OCI-LY1 (cell line): Measurements from ENCODE around the gene LMTK2.

Experiments
- H2AFZ ChIP-seq: fragments of 200-600 bp; sonication (generic), shearing (Covaris generic); 2 replicates; pipeline ENCODE4 v1.6.0; 2014; ENCODE audit warnings: antibody characterized with exemption, mild to moderate bottlenecking, low read length
- H3F3A ChIP-seq: fragments of 200-600 bp; sonication (generic), shearing (Covaris generic); 2 replicates; pipeline ENCODE4 v1.6.0; 2014; ENCODE audit warnings: mild to moderate bottlenecking, antibody characterized with exemption, low read length, moderate library complexity; ENCODE audit not compliant: insufficient read depth
- H3K27ac ChIP-seq: fragments of 200-600 bp; sonication (generic); 2 replicates; pipeline ENCODE4 v1.5.1; 2014; ENCODE audit warnings: low read length, mixed run types, mild to moderate bottlenecking, low read depth; ENCODE audit not compliant: poor library complexity, severe bottlenecking
- H3K27me3 ChIP-seq: fragments of 200-600 bp; sonication (generic); 2 replicates; pipeline ENCODE4 v1.6.0; 2014; ENCODE audit warnings: antibody characterized with exemption, mild to moderate bottlenecking, low read length, moderate library complexity; ENCODE audit not compliant: insufficient read depth
- H3K36me3 ChIP-seq: fragments of 200-600 bp; sonication (generic); 2 replicates; pipeline ENCODE4 v1.6.1; 2014; ENCODE audit warnings: mild to moderate bottlenecking, antibody characterized with exemption, low read length, moderate library complexity, mixed read lengths; ENCODE audit not compliant: insufficient read depth
- H3K4me1 ChIP-seq: fragments of 200-600 bp; sonication (generic); 2 replicates; pipeline ENCODE4 v1.5.1; 2014; ENCODE audit warnings: mild to moderate bottlenecking, low read length, moderate library complexity; ENCODE audit not compliant: insufficient read depth, severe bottlenecking
- H3K4me2 ChIP-seq: fragments of 200-600 bp; sonication (generic), shearing (Covaris generic); 2 replicates; pipeline ENCODE4 v1.6.1; 2014; ENCODE audit warnings: low read length
- H3K4me3 ChIP-seq: fragments of 200-600 bp; sonication (generic); 2 replicates; pipeline ENCODE4 v1.5.1; 2014; ENCODE audit warnings: low read length, low read depth, mild to moderate bottlenecking, mixed read lengths; ENCODE audit not compliant: poor library complexity, severe bottlenecking
- H3K79me2 ChIP-seq: fragments of 200-600 bp; shearing (Covaris generic); 2 replicates; pipeline ENCODE4 v1.6.1; 2016; ENCODE audit warnings: mixed run types, low read length, mixed read lengths; ENCODE audit not compliant: insufficient read depth
- H3K9ac ChIP-seq: fragments of 200-600 bp; sonication (generic), shearing (Covaris generic); 2 replicates; pipeline ENCODE4 v1.6.1; 2014; ENCODE audit warnings: mild to moderate bottlenecking, low read length, mixed read lengths
- H3K9me2 ChIP-seq: fragments of 200-600 bp; sonication (generic), shearing (Covaris generic); 2 replicates; pipeline ENCODE4 v1.6.1; 2014; ENCODE audit warnings: low read depth, mild to moderate bottlenecking, low read length, mixed read lengths
- H3K9me3 ChIP-seq: fragments of 200-600 bp; shearing (Covaris generic); 2 replicates; pipeline ENCODE4 v1.6.1; 2014; ENCODE audit warnings: low read length, mixed read lengths
- H4K20me1 ChIP-seq: fragments of 200-600 bp; sonication (generic), shearing (Covaris generic); 2 replicates; pipeline ENCODE4 v1.6.0; 2016; ENCODE audit warnings: mild to moderate bottlenecking, low read length; ENCODE audit not compliant: insufficient read depth
- EZH2 ChIP-seq: fragments of 200-600 bp; sonication (generic), shearing (Covaris generic); IDR thresholded peaks from 2 replicates; pipeline ENCODE4 v1.8.0; 2017; ENCODE audit warnings: borderline replicate concordance, mixed run types, mild to moderate bottlenecking, antibody characterized with exemption, low read length, moderate library complexity, mixed read lengths
- TF ChIP-seq, protein P1 (sequence below): fragments of 200-600 bp; sonication (generic), shearing (Covaris generic); IDR thresholded peaks from 2 replicates; pipeline ENCODE4 v1.5.1; 2017; ENCODE audit warnings: mild to moderate bottlenecking, antibody characterized with exemption, low read length, moderate library complexity, mixed read lengths

Gene LMTK2

GRCh38 chr7:98249106-98249505, 142.4 kb downstream of the LMTK2 start:
- H2AFZ ChIP-seq: no peak overlapping the region
- no peaks in the 10 kb centered on the region for H3K9me2 ChIP-seq
- H3K27ac ChIP-seq: no peak overlapping the region
- peaks cover 6% of the 10 kb centered on the region for H3K79me2 ChIP-seq
- TF ChIP-seq, protein P1, sequence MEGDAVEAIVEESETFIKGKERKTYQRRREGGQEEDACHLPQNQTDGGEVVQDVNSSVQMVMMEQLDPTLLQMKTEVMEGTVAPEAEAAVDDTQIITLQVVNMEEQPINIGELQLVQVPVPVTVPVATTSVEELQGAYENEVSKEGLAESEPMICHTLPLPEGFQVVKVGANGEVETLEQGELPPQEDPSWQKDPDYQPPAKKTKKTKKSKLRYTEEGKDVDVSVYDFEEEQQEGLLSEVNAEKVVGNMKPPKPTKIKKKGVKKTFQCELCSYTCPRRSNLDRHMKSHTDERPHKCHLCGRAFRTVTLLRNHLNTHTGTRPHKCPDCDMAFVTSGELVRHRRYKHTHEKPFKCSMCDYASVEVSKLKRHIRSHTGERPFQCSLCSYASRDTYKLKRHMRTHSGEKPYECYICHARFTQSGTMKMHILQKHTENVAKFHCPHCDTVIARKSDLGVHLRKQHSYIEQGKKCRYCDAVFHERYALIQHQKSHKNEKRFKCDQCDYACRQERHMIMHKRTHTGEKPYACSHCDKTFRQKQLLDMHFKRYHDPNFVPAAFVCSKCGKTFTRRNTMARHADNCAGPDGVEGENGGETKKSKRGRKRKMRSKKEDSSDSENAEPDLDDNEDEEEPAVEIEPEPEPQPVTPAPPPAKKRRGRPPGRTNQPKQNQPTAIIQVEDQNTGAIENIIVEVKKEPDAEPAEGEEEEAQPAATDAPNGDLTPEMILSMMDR: no peak
- no peak for TF ChIP-seq EZH2
- peaks cover 4% of the 10 kb centered on the region; the same call in 1 of the 2 replicates for H3K36me3 ChIP-seq
- no peaks in the 10 kb centered on the region for H3F3A ChIP-seq
- no peak overlapping the region for H3K9ac ChIP-seq
- peaks cover 27% of the 10 kb centered on the region for H3K4me1 ChIP-seq
- no peak overlapping the region for H3K4me3 ChIP-seq
- no peaks in the 10 kb centered on the region for H3K9me3 ChIP-seq
- H4K20me1 ChIP-seq: no peaks in the 10 kb centered on the region
- no peak overlapping the region for H3K4me2 ChIP-seq
- H3K27me3 ChIP-seq: no peaks in the 10 kb centered on the region

DNA sequence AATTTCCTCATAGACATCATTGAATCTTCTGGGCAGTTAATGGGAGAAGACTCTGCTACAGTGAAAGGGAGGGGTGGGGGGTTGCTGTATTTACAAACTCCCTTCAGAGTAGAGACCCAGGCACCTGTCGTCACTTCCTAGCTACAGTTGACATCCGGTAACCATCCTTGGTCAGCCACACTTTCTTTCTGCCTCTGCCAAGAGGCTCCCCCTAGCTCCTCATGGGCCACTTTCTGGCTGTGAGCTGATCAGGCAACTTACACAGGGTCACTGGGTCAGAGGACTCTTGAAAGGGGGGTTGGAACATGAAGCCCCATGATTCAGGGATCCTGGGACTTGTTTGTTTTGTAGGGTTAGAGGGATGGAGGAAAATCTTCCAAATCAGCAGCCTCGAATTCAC, 144.1 kb downstream of the LMTK2 start:
- Histone ChIP-seq H2AFZ (no peak overlapping the region), H3K9ac (peak overlapping the region; percentile 76)

GRCh38 chr7:98251231-98251600, 144.6 kb downstream of the LMTK2 start:
- Histone ChIP-seq H3K79me2 (peaks cover 6% of the 10 kb centered on the region), H3K27ac (peak overlapping the region; percentile 85), H3K4me1 (peaks cover 27% of the 10 kb centered on the region), H3K9me3 (no peaks in the 10 kb centered on the region), H3F3A (no peaks in the 10 kb centered on the region), H4K20me1 (no peaks in the 10 kb centered on the region), H3K27me3 (no peaks in the 10 kb centered on the region), H3K9me2 (no peaks in the 10 kb centered on the region), H3K4me3 (peak overlapping the region; percentile 83), H3K4me2 (peak overlapping the region; percentile 93), H3K9ac (peak overlapping the region; percentile 76), H2AFZ (no peak overlapping the region), H3K36me3 (peaks cover 5% of the 10 kb centered on the region; the same call in 1 of the 2 replicates)
- TF ChIP-seq, protein P1: no peak
- no peak for TF ChIP-seq EZH2

More for the DNA sequence above, 144.1 kb downstream of the LMTK2 start:
- peaks cover 4% of the 10 kb centered on the region; the same call in 1 of the 2 replicates for H3K36me3 ChIP-seq
- no peaks in the 10 kb centered on the region for H3F3A ChIP-seq
- H3K9me3 ChIP-seq: no peaks in the 10 kb centered on the region
- peak overlapping the region; percentile 85 for H3K27ac ChIP-seq
- H3K27me3 ChIP-seq: no peaks in the 10 kb centered on the region
- H3K4me3 ChIP-seq: peak overlapping the region; percentile 83
- H4K20me1 ChIP-seq: no peaks in the 10 kb centered on the region
- peaks cover 6% of the 10 kb centered on the region for H3K79me2 ChIP-seq
- peak overlapping the region; percentile 93 for H3K4me2 ChIP-seq
- no peaks in the 10 kb centered on the region for H3K9me2 ChIP-seq
- peaks cover 27% of the 10 kb centered on the region for H3K4me1 ChIP-seq
- TF ChIP-seq, protein P1: peak; percentile 23; the same call in 1 of the 2 replicates
- TF ChIP-seq EZH2: no peak
